GM21360 (cell line): Measurements from ENCODE around the gene PCDHB12.
"Not testable (repeated sequence)": the region's sequence is repeated elsewhere in the genome, so short reads cannot be mapped to it uniquely, and the experiment has no call there.

Experiments
- ATAC-seq: cut with Tn5 transposase; IDR thresholded peaks from one replicate; pipeline ENCODE4 v1.9.1; 2021; ENCODE audit warnings: mild to moderate bottlenecking, moderate library complexity; ENCODE audit not compliant: unreplicated experiment

The PCDHB12 gene

DNA sequence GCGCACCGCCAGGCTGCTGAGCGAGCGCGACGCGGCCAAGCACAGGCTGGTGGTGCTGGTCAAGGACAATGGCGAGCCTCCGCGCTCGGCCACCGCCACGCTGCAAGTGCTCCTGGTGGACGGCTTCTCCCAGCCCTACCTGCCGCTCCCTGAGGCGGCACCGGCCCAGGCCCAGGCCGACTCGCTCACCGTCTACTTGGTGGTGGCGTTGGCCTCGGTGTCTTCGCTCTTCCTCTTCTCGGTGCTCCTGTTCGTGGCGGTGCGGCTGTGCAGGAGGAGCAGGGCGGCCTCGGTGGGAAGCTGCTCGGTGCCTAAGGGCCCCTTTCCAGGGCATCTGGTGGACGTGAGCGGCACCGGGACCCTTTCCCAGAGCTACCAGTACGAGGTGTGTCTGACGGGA, 6.9 kb upstream of the PCDHB12 start:
- ATAC-seq: not testable (repeated sequence)

DNA sequence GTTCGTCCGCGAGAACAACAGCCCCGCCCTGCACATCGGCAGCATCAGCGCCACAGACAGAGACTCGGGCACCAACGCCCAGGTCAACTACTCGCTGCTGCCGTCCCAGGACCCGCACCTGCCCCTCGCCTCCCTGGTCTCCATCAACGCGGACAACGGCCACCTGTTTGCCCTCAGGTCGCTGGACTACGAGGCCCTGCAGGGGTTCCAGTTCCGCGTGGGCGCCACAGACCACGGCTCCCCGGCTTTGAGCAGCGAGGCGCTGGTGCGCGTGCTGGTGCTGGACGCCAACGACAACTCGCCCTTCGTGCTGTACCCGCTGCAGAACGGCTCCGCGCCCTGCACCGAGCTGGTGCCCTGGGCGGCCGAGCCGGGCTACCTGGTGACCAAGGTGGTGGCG, 1.8 kb downstream of the PCDHB12 start:
- ATAC-seq: not testable (repeated sequence)

DNA sequence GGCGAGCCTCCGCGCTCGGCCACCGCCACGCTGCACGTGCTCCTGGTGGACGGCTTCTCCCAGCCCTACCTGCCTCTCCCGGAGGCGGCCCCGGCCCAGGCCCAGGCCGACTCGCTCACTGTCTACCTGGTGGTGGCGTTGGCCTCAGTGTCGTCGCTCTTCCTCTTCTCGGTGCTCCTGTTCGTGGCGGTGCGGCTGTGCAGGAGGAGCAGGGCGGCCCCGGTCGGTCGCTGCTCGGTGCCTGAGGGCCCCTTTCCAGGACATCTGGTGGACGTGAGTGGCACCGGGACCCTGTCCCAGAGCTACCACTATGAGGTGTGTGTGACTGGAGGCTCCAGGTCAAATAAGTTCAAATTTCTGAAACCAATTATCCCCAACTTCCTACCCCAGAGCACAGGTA, 2.3 kb downstream of the PCDHB12 start:
- not testable (repeated sequence) for ATAC-seq

DNA sequence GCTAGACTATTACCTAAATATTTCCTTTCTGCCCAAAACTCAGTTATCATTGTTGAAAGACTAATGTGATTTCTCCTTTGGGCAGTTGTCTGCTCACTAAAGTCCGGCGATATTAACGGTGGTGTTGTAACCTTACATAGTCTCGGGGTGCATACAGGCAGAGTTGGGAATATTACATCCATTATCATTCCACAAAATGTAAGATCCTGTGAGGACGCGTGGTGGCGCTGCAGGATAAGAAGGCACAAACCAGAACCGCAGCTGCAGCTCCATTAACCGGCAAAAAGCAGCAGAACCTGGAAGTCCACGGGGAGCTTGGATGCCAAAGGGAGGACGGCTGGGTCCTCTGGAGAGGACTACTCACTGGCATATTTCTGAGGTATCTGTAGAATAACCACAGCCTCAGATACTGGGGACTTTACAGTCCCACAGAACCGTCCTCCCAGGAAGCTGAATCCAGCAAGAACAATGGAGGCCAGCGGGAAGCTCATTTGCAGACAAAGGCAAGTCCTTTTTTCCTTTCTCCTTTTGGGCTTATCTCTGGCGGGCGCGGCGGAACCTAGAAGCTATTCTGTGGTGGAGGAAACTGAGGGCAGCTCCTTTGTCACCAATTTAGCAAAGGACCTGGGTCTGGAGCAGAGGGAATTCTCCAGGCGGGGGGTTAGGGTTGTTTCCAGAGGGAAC, 5.3 kb downstream of the PCDHB12 start, which contains the start of gene PCDHB13:
Gene PCDHB13 (plus strand): TSS at position 264 of the 684 bp plus-strand sequence. CDS start 205 bp downstream, at position 469.
- not testable (repeated sequence) for ATAC-seq

DNA sequence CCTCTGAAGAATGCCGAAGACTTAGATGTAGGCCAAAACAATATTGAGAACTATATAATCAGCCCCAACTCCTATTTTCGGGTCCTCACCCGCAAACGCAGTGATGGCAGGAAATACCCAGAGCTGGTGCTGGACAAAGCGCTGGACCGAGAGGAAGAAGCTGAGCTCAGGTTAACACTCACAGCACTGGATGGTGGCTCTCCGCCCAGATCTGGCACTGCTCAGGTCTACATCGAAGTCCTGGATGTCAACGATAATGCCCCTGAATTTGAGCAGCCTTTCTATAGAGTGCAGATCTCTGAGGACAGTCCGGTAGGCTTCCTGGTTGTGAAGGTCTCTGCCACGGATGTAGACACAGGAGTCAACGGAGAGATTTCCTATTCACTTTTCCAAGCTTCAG, 6.1 kb downstream of the PCDHB12 start:
- ATAC-seq: not testable (repeated sequence)

DNA sequence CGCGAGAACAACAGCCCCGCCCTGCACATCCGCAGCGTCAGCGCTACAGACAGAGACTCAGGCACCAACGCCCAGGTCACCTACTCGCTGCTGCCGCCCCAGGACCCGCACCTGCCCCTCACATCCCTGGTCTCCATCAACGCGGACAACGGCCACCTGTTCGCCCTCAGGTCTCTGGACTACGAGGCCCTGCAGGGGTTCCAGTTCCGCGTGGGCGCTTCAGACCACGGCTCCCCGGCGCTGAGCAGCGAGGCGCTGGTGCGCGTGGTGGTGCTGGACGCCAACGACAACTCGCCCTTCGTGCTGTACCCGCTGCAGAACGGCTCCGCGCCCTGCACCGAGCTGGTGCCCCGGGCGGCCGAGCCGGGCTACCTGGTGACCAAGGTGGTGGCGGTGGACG, 7.0 kb downstream of the PCDHB12 start:
- ATAC-seq: not testable (repeated sequence)

DNA sequence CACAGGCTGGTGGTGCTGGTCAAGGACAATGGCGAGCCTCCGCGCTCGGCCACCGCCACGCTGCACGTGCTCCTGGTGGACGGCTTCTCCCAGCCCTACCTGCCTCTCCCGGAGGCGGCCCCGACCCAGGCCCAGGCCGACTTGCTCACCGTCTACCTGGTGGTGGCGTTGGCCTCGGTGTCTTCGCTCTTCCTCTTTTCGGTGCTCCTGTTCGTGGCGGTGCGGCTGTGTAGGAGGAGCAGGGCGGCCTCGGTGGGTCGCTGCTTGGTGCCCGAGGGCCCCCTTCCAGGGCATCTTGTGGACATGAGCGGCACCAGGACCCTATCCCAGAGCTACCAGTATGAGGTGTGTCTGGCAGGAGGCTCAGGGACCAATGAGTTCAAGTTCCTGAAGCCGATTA, 7.5 kb downstream of the PCDHB12 start:
- ATAC-seq: not testable (repeated sequence)

DNA sequence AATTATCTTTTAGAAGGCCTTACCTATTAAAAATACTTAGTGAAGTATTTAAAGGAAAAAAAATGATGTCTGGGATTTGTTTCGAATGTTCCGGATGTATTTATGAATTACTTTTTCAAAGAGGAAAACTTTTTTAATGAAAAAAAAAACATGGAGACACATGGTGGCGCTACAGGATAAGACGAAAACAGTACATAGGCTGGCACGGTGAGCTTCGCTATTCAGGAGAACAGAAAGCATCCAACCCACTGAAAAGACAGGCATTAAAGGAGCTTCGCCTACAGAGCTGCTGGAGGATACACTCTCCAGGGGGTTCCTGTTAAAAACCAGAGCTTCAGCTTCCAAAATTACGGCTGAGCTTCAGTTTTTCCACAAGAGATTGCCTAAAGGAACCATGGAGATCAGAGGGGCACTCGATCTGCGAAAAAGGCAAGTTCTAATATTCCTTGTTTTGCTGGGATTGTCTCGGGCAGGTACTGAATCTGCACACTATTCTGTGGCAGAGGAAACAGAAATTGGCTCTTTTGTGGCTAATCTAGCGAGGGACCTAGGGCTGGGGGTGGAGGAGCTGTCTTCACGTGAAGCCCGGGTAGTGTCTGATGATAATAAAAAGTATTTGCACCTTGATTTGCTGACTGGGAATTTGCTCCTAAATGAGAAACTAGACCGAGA, 14.7 kb downstream of the PCDHB12 start, which contains the start of gene PCDHB14:
Gene PCDHB14 (plus strand): TSS at position 232 of the 672 bp plus-strand sequence. CDS start 163 bp downstream, at position 395.
- ATAC-seq: no peak

DNA sequence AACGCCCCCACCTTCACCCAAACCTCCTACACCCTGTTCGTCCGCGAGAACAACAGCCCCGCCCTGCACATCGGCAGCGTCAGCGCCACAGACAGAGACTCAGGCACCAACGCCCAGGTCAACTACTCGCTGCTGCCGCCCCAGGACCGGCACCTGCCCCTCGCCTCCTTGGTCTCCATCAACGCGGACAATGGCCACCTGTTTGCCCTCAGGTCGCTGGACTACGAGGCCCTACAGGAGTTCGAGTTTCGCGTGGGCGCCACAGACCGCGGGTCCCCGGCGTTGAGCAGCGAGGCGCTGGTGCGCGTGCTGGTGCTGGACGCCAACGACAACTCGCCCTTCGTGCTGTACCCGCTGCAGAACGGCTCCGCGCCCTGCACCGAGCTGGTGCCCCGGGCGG, 16.3 kb downstream of the PCDHB12 start:
- not testable (repeated sequence) for ATAC-seq

DNA sequence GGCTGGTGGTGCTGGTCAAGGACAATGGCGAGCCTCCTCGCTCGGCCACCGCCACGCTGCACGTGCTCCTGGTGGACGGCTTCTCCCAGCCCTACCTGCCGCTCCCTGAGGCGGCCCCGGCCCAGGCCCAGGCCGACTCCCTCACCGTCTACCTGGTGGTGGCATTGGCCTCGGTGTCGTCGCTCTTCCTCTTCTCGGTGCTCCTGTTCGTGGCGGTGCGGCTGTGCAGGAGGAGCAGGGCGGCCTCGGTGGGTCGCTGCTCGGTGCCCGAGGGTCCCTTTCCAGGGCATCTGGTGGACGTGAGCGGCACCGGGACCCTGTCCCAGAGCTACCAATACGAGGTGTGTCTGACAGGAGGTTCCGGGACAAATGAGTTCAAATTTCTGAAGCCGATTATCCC, 16.9 kb downstream of the PCDHB12 start:
- not testable (repeated sequence) for ATAC-seq

DNA sequence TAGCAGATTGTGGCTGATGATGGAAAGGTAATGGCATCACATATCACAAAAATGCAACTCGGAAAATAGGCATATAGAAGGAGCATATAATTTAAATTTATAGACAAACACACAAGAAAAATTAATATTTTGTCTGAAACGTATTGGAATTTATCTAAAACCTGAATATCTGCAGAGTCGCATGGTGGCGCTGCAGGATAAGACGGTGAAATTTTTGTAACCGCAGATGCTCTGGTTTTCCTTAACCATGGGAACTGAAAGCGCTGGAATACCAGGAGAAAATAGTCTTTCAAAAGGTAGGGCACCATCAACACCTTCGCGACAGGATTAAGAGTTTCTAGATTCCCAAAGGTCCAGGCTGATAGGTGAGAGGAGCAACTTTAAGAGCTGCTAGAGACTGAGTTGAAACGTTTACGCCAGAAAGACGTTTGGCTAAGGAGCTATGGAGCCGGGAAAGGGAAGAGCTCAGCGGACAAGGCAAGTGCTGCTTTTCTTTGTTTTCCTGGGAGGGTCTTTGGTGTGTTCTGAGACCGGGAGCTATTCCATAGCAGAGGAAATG, 25.7 kb downstream of the PCDHB12 start:
- ATAC-seq: no peak

DNA sequence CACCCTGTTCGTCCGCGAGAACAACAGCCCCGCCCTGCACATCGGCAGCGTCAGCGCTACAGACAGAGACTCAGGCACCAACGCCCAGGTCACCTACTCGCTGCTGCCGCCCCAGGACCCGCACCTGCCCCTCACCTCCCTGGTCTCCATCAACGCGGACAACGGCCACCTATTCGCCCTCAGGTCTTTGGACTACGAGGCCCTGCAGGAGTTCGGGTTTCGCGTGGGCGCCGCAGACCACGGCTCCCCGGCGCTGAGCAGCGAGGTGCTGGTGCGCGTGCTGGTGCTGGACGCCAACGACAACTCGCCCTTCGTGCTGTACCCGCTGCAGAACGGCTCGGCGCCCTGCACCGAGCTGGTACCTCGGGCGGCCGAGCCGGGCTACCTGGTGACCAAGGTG, 27.4 kb downstream of the PCDHB12 start:
- ATAC-seq: not testable (repeated sequence)

DNA sequence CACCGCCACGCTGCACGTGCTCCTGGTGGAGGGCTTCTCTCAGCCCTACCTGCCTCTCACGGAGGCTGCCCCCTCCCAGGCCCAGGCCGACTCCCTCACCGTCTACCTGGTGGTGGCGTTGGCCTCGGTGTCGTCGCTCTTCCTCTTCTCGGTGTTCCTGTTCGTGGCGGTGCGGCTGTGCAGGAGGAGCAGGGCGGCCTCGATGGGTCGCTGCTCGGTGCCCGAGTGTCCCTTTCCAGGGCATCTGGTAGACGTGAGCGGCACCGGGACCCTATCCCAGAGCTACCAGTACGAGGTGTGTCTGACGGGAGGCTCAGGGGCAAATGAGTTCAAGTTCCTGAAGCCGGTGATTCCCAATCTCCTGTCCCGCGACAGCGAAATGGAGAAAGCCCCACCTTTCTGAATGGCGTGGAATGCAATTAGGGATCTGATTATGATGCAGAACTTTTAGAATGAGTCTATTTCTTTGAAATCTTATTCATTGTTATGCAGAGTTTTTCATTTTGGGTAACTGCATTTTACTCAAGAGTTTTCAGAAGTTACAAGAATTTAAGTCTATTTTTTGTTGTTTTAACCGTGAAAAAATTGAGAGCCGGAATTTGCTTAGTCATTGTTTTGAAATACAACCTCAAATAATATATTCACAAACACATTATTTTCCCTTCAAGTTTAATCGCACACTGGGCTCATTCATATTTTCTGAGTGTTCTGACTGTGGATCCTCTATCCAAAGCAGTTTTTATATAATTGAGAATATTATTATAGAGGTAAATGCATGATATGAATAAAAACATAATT, 28.2 kb downstream of the PCDHB12 start:
- no peak for ATAC-seq

DNA sequence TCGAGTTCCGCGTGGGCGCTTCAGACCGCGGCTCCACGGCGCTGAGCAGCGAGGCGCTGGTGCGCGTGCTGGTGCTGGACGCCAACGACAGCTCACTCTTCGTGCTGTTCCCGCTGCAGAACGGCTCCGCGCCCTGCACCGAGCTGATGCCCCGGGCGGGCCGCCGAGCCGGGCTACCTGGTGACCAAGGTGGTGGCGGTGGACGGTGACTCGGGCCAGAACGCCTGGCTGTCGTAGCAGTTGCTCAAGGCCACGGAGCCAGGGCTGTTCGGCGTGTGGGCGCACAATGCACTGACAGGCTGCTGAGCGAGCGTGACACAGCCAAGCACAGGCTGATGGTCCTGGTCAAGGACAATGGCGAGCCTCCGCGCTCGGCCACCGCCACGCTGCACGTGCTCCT, 33.0 kb downstream of the PCDHB12 start:
- ATAC-seq: no peak

DNA sequence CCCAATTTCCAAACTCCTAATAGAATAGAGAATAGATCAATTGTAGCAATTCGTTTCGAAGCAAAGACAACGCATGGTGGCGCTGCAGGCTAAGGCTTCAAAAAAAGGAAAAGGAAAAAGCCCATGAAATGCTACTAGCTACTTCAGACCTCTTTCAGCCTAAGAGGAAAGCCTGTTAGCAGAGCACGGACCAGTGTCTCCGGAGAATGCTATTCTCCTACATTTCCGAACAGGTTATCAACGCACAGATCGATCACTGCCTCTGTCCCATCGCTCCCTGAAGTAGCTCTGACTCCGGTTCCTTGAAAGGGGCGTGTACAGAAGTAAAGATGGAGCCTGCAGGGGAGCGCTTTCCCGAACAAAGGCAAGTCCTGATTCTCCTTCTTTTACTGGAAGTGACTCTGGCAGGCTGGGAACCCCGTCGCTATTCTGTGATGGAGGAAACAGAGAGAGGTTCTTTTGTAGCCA, 36.8 kb downstream of the PCDHB12 start, which contains the start of gene PCDHB15:
Gene PCDHB15 (plus strand): TSS at position 146 of the 468 bp plus-strand sequence. CDS start 184 bp downstream, at position 330.
- ATAC-seq: no peak

DNA sequence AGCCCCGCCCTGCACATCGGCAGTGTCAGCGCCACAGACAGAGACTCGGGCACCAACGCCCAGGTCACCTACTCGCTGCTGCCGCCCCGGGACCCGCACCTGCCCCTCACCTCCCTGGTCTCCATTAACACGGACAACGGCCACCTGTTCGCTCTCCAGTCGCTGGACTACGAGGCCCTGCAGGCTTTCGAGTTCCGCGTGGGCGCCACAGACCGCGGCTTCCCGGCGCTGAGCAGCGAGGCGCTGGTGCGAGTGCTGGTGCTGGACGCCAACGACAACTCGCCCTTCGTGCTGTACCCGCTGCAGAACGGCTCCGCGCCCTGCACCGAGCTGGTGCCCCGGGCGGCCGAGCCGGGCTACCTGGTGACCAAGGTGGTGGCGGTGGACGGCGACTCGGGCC, 38.5 kb downstream of the PCDHB12 start:
- ATAC-seq: not testable (repeated sequence)

DNA sequence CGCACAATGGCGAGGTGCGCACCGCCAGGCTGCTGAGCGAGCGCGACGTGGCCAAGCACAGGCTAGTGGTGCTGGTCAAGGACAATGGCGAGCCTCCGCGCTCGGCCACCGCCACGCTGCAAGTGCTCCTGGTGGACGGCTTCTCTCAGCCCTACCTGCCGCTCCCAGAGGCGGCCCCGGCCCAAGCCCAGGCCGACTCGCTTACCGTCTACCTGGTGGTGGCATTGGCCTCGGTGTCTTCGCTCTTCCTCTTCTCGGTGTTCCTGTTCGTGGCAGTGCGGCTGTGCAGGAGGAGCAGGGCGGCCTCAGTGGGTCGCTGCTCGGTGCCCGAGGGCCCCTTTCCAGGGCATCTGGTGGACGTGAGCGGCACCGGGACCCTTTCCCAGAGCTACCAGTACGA, 38.9 kb downstream of the PCDHB12 start:
- not testable (repeated sequence) for ATAC-seq

DNA sequence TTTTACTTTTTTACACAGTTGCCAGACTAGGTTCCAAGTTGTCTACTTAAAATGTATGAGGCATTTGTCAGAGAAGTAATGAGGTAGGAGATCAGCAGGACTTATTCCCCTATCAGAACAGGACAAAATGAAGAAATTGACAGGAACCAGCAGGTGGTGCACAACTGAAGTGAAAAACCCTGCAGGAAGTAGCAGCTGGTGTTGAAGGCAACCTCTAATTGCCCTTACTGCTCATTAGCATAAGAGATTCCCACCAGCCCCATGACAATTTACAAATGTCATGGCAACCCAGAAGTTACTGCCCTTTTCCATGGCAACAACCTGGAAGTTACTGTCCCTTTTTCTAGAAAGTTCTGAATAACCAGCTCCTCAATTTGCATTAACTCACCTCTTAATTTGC, 42.1 kb downstream of the PCDHB12 start:
- no peak for ATAC-seq

DNA sequence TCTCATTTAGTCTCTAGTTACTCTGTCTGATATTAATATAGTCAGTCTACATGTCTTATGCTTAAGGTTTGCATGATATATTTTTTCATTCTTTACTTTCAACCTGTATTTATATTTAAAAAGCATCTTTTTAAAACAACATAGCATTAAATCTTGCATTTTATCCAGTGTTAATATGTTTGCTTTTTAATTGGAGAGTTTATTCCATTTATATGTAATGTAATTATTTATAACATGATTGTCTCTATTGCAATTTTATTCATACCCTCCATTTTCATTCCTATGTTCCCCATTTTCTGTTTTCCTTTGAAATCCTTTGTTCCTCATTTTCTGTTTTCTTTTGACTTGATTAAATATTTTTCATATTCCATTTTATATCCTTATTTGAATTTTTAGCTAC, 49.9 kb downstream of the PCDHB12 start:
- ATAC-seq: no peak

DNA sequence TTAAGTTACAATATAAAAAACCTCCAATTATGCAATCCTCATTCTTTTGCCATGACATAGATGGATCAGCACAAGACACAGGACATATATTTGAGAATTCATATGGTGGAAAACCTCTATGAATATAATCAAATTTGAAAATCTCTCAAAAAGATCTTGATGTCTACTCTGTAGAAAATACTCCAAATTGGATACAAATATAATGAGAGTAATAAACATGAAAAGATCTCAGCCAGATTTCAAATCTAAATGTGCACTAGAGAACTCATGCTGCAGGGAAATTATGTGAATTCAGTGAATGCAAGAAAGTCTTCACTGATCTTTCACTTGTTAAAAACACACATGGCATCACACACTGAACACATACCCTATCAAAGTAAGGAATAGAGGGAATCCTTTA, 50.4 kb downstream of the PCDHB12 start:
- ATAC-seq: no peak
